ENCODE measurements around the gene BMP2K. TPM values are rescaled to one million over a fixed set of nuclear protein-coding genes. Genes with fewer than 3 reads are reported as not detected.

The BMP2K gene
- polyA plus RNA-seq, 2 of the 4 experiments (the other 2 are of a cell fraction): 9.9 to 19.7 TPM

- Histone ChIP-seq H3K4me3 (no peak overlapping the region), H3K4me1 (no peaks in the 10 kb centered on the region), H3K4me2 (no peak overlapping the region), H3K9me3 (no peaks in the 10 kb centered on the region), H3K27ac (no peak overlapping the region)
- POLR2A ChIA-PET: interaction anchor here (0.5 kb wide), 1 partner anchor 32 kb away, joined by 8 read pairs; no protein-coding TSS in a partner anchor
- DNase-seq (ENCODE audit: low read depth in 1 of 2, low spot score in 1 of 2): no peak
- no peak for TF ChIP-seq CHD2 (IDR thresholded peaks at IDR 0.05; ENCODE audit: low read length, partially characterized antibody)
- no peak for FAIRE-seq
- WGBS (ENCODE audit: missing lambda C conversion rate): 95% methylated on average over 2 of the region's 2 CpGs
- no peak for ATAC-seq
- CTCF ChIA-PET: interaction anchor here (0.8 kb wide), 1 partner anchor 97 kb away, joined by 4 read pairs; no protein-coding TSS in a partner anchor
Observed at GRCh38 chr4:78742300-78742699, 33.9 kb upstream of the BMP2K start.

- 89% methylated on average over 3 of the region's 3 CpGs for WGBS (ENCODE audit: missing lambda C conversion rate)
- ChIA-PET POLR2A (no interaction called here), CTCF (no interaction called here)
- FAIRE-seq (no peak), ATAC-seq (no peak), DNase-seq (ENCODE audit: low read depth in 1 of 2, low spot score in 1 of 2) (no peak)
- TF ChIP-seq ZNF302 (CRISPR knock-in tag; IDR thresholded peaks at IDR 0.05): no peak
- H3K27ac ChIP-seq: no peak overlapping the region
- H3K4me3 ChIP-seq: no peak overlapping the region
- no peaks in the 10 kb centered on the region for H3K4me1 ChIP-seq
- no peaks in the 10 kb centered on the region for H3K9me3 ChIP-seq
- H3K4me2 ChIP-seq: no peak overlapping the region
Observed at GRCh38 chr4:78747475-78747922, 28.7 kb upstream of the BMP2K start.

- no peak overlapping the region for H3K4me2 ChIP-seq
- ATAC-seq: no peak
- no peaks in the 10 kb centered on the region for H3K9me3 ChIP-seq
- no peaks in the 10 kb centered on the region for H3K4me1 ChIP-seq
- ChIA-PET CTCF (no interaction called here), POLR2A (no interaction called here)
- FAIRE-seq: no peak
- DNase-seq (ENCODE audit: low read depth in 1 of 2, low spot score in 1 of 2): no peak
- H3K4me3 ChIP-seq: no peak overlapping the region
- WGBS (ENCODE audit: missing lambda C conversion rate): 66% methylated on average over 2 of the region's 2 CpGs
- no peak overlapping the region for H3K27ac ChIP-seq
- no peak for TF ChIP-seq HMGXB4 (CRISPR knock-in tag; IDR thresholded peaks at IDR 0.05; ENCODE audit: borderline replicate concordance)
- TF ChIP-seq RFX5 (IDR thresholded peaks at IDR 0.05): no peak
- no peak for TF ChIP-seq KDM1A (IDR thresholded peaks at IDR 0.05; ENCODE audit: low read depth)
- TF ChIP-seq TP53 (CRISPR knock-in tag; IDR thresholded peaks at IDR 0.05): no peak
- no peak for TF ChIP-seq ZFP36 (IDR thresholded peaks at IDR 0.05; ENCODE audit: borderline replicate concordance, partially characterized antibody)
- TF ChIP-seq ELK1 (IDR thresholded peaks at IDR 0.05; ENCODE audit: low read depth, low read length): no peak
Observed at GRCh38 chr4:78748381-78748780, 27.8 kb upstream of the BMP2K start.

GRCh38 chr4:78749258-78749971 is 26.7 kb upstream of the BMP2K start:
- no peak for TF ChIP-seq FOXS1 (CRISPR knock-in tag; IDR thresholded peaks at IDR 0.05)
- TF ChIP-seq MAZ (IDR thresholded peaks at IDR 0.05; ENCODE audit: borderline replicate concordance, low read depth, low read length): no peak
- TF ChIP-seq CTCF (IDR thresholded peaks at IDR 0.05): no peak
- no peak for TF ChIP-seq FOSL2 (IDR thresholded peaks at IDR 0.05)
- TF ChIP-seq FOSL2 (CRISPR knock-in tag; IDR thresholded peaks at IDR 0.05): no peak
- TF ChIP-seq EP300 (IDR thresholded peaks at IDR 0.05): no peak
- TF ChIP-seq HOXA7 (CRISPR knock-in tag; IDR thresholded peaks at IDR 0.05): no peak
- TF ChIP-seq RNF2 (IDR thresholded peaks at IDR 0.05; ENCODE audit: borderline replicate concordance, low read depth): no peak
- TF ChIP-seq ATOH8 (CRISPR knock-in tag; IDR thresholded peaks at IDR 0.05; ENCODE audit: low read depth): no peak
- CTCF ChIA-PET: interaction anchor here (1.1 kb wide), 1 partner anchor 23 kb away, joined by 3 read pairs; no protein-coding TSS in a partner anchor
- POLR2A ChIA-PET: no interaction called here
- FAIRE-seq (no peak), ATAC-seq (no peak), DNase-seq (ENCODE audit: low read depth in 1 of 2, low spot score in 1 of 2) (no peak)
- Histone ChIP-seq H3K4me1 (no peaks in the 10 kb centered on the region), H3K4me3 (no peak overlapping the region), H3K9me3 (no peaks in the 10 kb centered on the region), H3K27ac (no peak overlapping the region), H3K4me2 (no peak overlapping the region)
- WGBS (ENCODE audit: missing lambda C conversion rate): 79% methylated on average over 4 of the region's 4 CpGs

All from A549 (cell line).